ENCODE results near the gene SLC15A4.

GRCh38 chr12:128771681-128772080 is 52.1 kb downstream of the SLC15A4 start:
- TF ChIP-seq CTCF (IDR thresholded peaks at IDR 0.05; ENCODE audit: extremely low read depth in 1 of 2, insufficient read depth in 1 of 2, low read depth in 1 of 2, low read length in 2 of 2) (no peak), POLR2A (IDR thresholded peaks at IDR 0.05; ENCODE audit: low read depth, low read length) (no peak), POLR2AphosphoS5 (IDR thresholded peaks at IDR 0.05; ENCODE audit: insufficient read depth, low read depth, low read length) (no peak)

All from endothelial cell of umbilical vein (primary cell).